ENCODE results near the gene SH3PXD2A. TPM values are rescaled to one million over a fixed set of nuclear protein-coding genes. Genes with fewer than 3 reads are reported as not detected.

Gene SH3PXD2A
- total and polyA plus RNA-seq, 2 experiments from 2014 or later: 1.8 to 5.0 TPM

- no peak for TF ChIP-seq STAT1 (IDR thresholded peaks at IDR 0.05; ENCODE audit: unreplicated experiment)
- TF ChIP-seq CREB1 (CRISPR knock-in tag; IDR thresholded peaks at IDR 0.05; ENCODE audit: low read depth): no peak
These were observed 69.4 kb downstream of the SH3PXD2A start (continued) for GRCh38 chr10:103786020-103786419.

DNA sequence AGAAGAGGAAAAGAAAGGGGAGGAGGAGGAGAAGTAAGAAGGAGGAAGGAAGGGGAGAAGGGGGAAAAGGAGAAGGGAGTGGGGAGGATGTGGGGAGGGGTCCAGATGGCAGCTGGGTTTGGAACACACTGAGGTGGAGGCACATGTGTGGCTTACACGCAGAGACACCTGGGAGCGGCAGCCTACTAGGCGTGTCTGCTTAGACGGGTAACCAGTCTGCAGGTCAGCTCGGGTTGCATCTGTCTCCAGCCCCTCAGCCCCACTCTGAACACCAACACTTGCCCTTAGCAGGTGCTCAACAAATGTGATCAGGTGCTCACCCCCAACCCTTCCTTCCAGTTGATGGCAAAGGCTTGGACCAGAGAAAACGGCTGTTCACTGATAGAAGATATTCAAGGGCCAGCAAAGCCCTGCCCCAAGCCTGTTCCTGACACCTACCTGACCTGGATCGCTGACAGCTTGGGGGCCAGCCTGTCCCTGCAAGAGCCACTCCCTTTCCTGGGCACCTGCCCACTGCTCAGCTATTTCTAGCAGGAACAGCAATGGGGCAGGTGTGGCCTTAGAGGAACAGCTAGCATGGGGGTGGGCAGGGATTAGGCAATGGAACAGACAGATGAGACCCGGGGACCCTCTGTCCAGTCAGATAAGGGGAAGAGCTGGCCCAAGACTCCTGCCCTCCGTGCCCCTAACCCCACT lies 70.5 kb downstream of the SH3PXD2A start:
- no peaks in the 10 kb centered on the region for H3K9me3 Mint-ChIP-seq
- Histone ChIP-seq H3K79me2 (replicated peaks; ENCODE audit: insufficient read depth) (no peaks in the 10 kb centered on the region), H3K36me3 (ENCODE audit: insufficient read depth) (no peaks in the 10 kb centered on the region), H2AFZ (no peak overlapping the region), H4K20me1 (replicated peaks; ENCODE audit: insufficient read depth) (no peaks in the 10 kb centered on the region), H3K9me2 (ENCODE audit: insufficient read depth) (no peaks in the 10 kb centered on the region), H3K4me3 (no peak overlapping the region), H3F3A (replicated peaks; ENCODE audit: low read depth) (no peaks in the 10 kb centered on the region), H3K27ac (ENCODE audit: low read depth) (no peak overlapping the region), H3K4me1 (ENCODE audit: insufficient read depth) (no peaks in the 10 kb centered on the region), H3K27me3 (ENCODE audit: insufficient read depth) (no peaks in the 10 kb centered on the region), H3K4me2 (no peak overlapping the region)
- H3K4me1 Mint-ChIP-seq: peaks cover 10% of the 10 kb centered on the region
- DNase-seq (ENCODE audit: low spot score) (no peak), ATAC-seq (no peak; the same call in 2 of the 3 replicates)
- no peak overlapping the region for H3K4me3 Mint-ChIP-seq
- H3K27ac Mint-ChIP-seq: no peak overlapping the region
- no peaks in the 10 kb centered on the region for H3K36me3 Mint-ChIP-seq (ENCODE audit: low read depth)
- peaks cover 1% of the 10 kb centered on the region for H3K27me3 Mint-ChIP-seq (ENCODE audit: insufficient read depth, low read depth, poor library complexity)
- TF ChIP-seq ZNF331 (CRISPR knock-in tag; IDR thresholded peaks at IDR 0.05; ENCODE audit: low read depth) (no peak), ZNF462 (CRISPR knock-in tag; IDR thresholded peaks at IDR 0.05) (no peak), ZNF114 (CRISPR knock-in tag; IDR thresholded peaks at IDR 0.05) (no peak), EZH2 (IDR thresholded peaks at IDR 0.05; ENCODE audit: low read depth, unreplicated experiment) (no peak), NANOG (IDR thresholded peaks at IDR 0.05; ENCODE audit: borderline replicate concordance) (no peak), POLR2AphosphoS5 (IDR thresholded peaks at IDR 0.05; ENCODE audit: low read depth) (no peak), STAT1 (IDR thresholded peaks at IDR 0.05; ENCODE audit: unreplicated experiment) (no peak), EZH2phosphoT487 (IDR thresholded peaks at IDR 0.05; ENCODE audit: unreplicated experiment) (no peak), JUNB (IDR thresholded peaks at IDR 0.05; ENCODE audit: unreplicated experiment) (no peak), CREB1 (CRISPR knock-in tag; IDR thresholded peaks at IDR 0.05; ENCODE audit: low read depth) (no peak)
- TF ChIP-seq, protein P1, sequence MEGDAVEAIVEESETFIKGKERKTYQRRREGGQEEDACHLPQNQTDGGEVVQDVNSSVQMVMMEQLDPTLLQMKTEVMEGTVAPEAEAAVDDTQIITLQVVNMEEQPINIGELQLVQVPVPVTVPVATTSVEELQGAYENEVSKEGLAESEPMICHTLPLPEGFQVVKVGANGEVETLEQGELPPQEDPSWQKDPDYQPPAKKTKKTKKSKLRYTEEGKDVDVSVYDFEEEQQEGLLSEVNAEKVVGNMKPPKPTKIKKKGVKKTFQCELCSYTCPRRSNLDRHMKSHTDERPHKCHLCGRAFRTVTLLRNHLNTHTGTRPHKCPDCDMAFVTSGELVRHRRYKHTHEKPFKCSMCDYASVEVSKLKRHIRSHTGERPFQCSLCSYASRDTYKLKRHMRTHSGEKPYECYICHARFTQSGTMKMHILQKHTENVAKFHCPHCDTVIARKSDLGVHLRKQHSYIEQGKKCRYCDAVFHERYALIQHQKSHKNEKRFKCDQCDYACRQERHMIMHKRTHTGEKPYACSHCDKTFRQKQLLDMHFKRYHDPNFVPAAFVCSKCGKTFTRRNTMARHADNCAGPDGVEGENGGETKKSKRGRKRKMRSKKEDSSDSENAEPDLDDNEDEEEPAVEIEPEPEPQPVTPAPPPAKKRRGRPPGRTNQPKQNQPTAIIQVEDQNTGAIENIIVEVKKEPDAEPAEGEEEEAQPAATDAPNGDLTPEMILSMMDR (conservative IDR thresholded peaks at IDR 0.05; ENCODE audit: low read depth in 2 of 2): no peak
- TF ChIP-seq, protein P2, sequence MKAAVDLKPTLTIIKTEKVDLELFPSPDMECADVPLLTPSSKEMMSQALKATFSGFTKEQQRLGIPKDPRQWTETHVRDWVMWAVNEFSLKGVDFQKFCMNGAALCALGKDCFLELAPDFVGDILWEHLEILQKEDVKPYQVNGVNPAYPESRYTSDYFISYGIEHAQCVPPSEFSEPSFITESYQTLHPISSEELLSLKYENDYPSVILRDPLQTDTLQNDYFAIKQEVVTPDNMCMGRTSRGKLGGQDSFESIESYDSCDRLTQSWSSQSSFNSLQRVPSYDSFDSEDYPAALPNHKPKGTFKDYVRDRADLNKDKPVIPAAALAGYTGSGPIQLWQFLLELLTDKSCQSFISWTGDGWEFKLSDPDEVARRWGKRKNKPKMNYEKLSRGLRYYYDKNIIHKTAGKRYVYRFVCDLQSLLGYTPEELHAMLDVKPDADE (IDR thresholded peaks at IDR 0.05): no peak
